Endodermal cell (in vitro differentiated cells): ENCODE data around the gene ANKRD13A. TPM values are rescaled to one million over a fixed set of nuclear protein-coding genes. Genes with fewer than 3 reads are reported as not detected.
"Not testable (repeated sequence)": the region's sequence is repeated elsewhere in the genome, so short reads cannot be mapped to it uniquely, and the experiment has no call there.

Source experiments
- DNase-seq: peaks from one replicate; pipeline ENCODE4 v3.0.0-alpha.2; 2017
- H3K27ac ChIP-seq: 2 replicates; pipeline ENCODE4 v1.5.1; 2013; ENCODE audit warnings: mild to moderate bottlenecking, low read depth, low read length, moderate library complexity
- H3K27me3 ChIP-seq: 2 replicates; pipeline ENCODE4 v1.6.1; 2013; ENCODE audit warnings: mild to moderate bottlenecking, low read length, moderate library complexity; ENCODE audit not compliant: insufficient read depth, control insufficient read depth, poor library complexity, severe bottlenecking
- H3K36me3 ChIP-seq: 2 replicates; pipeline ENCODE4 v1.7.0; 2013; ENCODE audit warnings: mild to moderate bottlenecking, low read length, moderate library complexity; ENCODE audit not compliant: control insufficient read depth, insufficient read depth
- H3K4me1 ChIP-seq: one replicate; pipeline ENCODE4 v1.7.0; 2013; ENCODE audit warnings: low read length; ENCODE audit not compliant: control insufficient read depth, insufficient read depth
- H3K4me3 ChIP-seq: 2 replicates; pipeline ENCODE4 v1.5.1; 2013; ENCODE audit warnings: mild to moderate bottlenecking, low read length, moderate library complexity
- H3K9ac ChIP-seq: 2 replicates; pipeline ENCODE4 v1.6.1; 2013; ENCODE audit warnings: mild to moderate bottlenecking, low read length, moderate library complexity; ENCODE audit not compliant: poor library complexity, severe bottlenecking; ENCODE audit errors: extremely low read depth
- H3K9me3 ChIP-seq: 2 replicates; pipeline ENCODE4 v1.6.1; 2013; ENCODE audit warnings: mild to moderate bottlenecking, low read length, moderate library complexity; ENCODE audit not compliant: control insufficient read depth
- H3K27ac Mint-ChIP-seq: 2 replicates; pipeline ENCODE4 v1.8.0; 2020; ENCODE audit warnings: mixed read lengths
- H3K27me3 Mint-ChIP-seq: 2 replicates; pipeline ENCODE4 v1.8.0; 2021; ENCODE audit warnings: mild to moderate bottlenecking, mixed read lengths; ENCODE audit not compliant: insufficient read depth
- H3K36me3 Mint-ChIP-seq: 2 replicates; pipeline ENCODE4 v1.8.0; 2020; ENCODE audit warnings: low read depth, mixed read lengths
- H3K4me1 Mint-ChIP-seq: 2 replicates; pipeline ENCODE4 v1.8.0; 2020; ENCODE audit warnings: mixed read lengths
- H3K4me3 Mint-ChIP-seq: 2 replicates; pipeline ENCODE4 v1.8.0; 2020; ENCODE audit warnings: mild to moderate bottlenecking, moderate library complexity, mixed read lengths
- H3K9me3 Mint-ChIP-seq: 2 replicates; pipeline ENCODE4 v1.8.0; 2020; ENCODE audit warnings: mild to moderate bottlenecking, mixed read lengths
- WGBS, 2 experiments: methylation state at CpG; one replicate each; pipeline versions ENCODE4 v1.1.5 to v1.1.7; 2013; ENCODE audit warnings: missing lambda C conversion rate in 2 of 2, mixed read lengths in 1 of 2; ENCODE audit not compliant: insufficient coverage in 1 of 2, insufficient read length in 1 of 2; 5-methylcytosine and 5-hydroxymethylcytosine counted together
- total RNA-seq, 2 donors: library from RNA; stranded (reverse); fragmentation: NEBNext Ultra II Directional in 1 of 2; extraction: Animal tissue kit (Norgen Biotek cat#: 25700) in 1 of 2; gene quantifications; 2 replicates in 1 of 2; 3 replicates in 1 of 2; pipeline ENCODE4 v1.2.1, GENCODE V29; 2021
- TF ChIP-seq, protein P1 (sequence below): fragments of 200-600 bp; sonication (generic); conservative IDR thresholded peaks from 2 replicates; pipeline ENCODE4 v1.5.0; 2021; ENCODE audit warnings: antibody characterized with exemption, mild to moderate bottlenecking

Gene ANKRD13A
- total RNA-seq, 2 donors from 2014 or later: 33.2 to 44.6 TPM

DNA sequence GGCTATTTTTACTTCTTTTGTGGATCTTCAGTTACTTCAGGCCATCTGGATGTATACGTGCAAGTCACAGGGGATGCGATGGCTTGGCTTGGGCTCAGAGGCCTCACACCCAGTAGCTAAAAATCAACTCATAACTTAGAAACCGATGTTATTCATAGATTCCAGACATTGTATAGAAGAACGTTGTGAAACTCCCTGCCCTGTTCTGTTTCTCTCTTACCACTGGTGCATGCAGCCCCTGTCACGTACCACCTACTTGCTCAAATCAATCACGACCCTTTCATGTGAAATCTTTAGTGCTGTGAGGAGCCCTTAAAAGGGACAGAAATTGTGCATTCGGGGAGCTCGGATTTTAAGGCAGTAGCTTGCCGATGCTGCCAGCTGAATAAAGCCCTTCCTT, 50.4 kb downstream of the ANKRD13A start:
- not testable (repeated sequence) for H3K4me3 ChIP-seq, H3K9me3 ChIP-seq, H3K27ac ChIP-seq, H3K36me3 Mint-ChIP-seq, H3K4me1 ChIP-seq, H3K4me3 Mint-ChIP-seq, H3K36me3 ChIP-seq, H3K27me3 Mint-ChIP-seq, H3K9ac ChIP-seq, H3K27ac Mint-ChIP-seq, H3K9me3 Mint-ChIP-seq, DNase-seq, H3K27me3 ChIP-seq
- WGBS, 2 experiments: 94 to 97% methylated on average over 9 of the region's 9 CpGs
- peaks cover 14% of the 10 kb centered on the region for H3K4me1 Mint-ChIP-seq

DNA sequence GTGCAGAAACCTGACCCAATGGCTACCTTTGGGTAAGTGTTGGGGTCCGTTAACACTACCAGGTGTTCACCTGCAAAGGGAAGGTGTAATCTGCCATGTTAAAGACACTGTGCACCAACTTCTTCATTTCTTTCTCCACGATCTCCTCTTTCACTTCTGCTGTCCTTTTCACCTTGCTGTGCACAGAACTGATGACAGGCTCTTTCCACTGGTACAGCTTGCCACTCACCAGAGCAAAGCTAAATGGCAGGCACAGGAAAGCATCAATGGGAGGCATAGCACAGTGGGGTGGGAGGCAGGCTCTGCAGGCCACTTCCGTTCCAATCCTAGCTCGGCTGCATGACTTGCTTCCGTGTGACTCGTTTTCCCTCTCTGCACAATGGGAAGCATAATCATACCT, 51.7 kb downstream of the ANKRD13A start:
- Mint-ChIP-seq H3K36me3 (no peaks in the 10 kb centered on the region), H3K9me3 (no peaks in the 10 kb centered on the region), H3K4me3 (no peak overlapping the region), H3K4me1 (peaks cover 18% of the 10 kb centered on the region), H3K27me3 (no peaks in the 10 kb centered on the region), H3K27ac (no peak overlapping the region)
- TF ChIP-seq, protein P1, sequence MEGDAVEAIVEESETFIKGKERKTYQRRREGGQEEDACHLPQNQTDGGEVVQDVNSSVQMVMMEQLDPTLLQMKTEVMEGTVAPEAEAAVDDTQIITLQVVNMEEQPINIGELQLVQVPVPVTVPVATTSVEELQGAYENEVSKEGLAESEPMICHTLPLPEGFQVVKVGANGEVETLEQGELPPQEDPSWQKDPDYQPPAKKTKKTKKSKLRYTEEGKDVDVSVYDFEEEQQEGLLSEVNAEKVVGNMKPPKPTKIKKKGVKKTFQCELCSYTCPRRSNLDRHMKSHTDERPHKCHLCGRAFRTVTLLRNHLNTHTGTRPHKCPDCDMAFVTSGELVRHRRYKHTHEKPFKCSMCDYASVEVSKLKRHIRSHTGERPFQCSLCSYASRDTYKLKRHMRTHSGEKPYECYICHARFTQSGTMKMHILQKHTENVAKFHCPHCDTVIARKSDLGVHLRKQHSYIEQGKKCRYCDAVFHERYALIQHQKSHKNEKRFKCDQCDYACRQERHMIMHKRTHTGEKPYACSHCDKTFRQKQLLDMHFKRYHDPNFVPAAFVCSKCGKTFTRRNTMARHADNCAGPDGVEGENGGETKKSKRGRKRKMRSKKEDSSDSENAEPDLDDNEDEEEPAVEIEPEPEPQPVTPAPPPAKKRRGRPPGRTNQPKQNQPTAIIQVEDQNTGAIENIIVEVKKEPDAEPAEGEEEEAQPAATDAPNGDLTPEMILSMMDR: no peak
- Histone ChIP-seq H3K4me1 (no peaks in the 10 kb centered on the region), H3K27ac (no peak overlapping the region), H3K4me3 (no peak overlapping the region), H3K9me3 (no peaks in the 10 kb centered on the region), H3K9ac (no peak overlapping the region), H3K27me3 (no peaks in the 10 kb centered on the region), H3K36me3 (peaks cover 7% of the 10 kb centered on the region)
- 85 to 97% methylated on average over 6 of the region's 6 CpGs for WGBS, 2 experiments
- DNase-seq: no peak

DNA sequence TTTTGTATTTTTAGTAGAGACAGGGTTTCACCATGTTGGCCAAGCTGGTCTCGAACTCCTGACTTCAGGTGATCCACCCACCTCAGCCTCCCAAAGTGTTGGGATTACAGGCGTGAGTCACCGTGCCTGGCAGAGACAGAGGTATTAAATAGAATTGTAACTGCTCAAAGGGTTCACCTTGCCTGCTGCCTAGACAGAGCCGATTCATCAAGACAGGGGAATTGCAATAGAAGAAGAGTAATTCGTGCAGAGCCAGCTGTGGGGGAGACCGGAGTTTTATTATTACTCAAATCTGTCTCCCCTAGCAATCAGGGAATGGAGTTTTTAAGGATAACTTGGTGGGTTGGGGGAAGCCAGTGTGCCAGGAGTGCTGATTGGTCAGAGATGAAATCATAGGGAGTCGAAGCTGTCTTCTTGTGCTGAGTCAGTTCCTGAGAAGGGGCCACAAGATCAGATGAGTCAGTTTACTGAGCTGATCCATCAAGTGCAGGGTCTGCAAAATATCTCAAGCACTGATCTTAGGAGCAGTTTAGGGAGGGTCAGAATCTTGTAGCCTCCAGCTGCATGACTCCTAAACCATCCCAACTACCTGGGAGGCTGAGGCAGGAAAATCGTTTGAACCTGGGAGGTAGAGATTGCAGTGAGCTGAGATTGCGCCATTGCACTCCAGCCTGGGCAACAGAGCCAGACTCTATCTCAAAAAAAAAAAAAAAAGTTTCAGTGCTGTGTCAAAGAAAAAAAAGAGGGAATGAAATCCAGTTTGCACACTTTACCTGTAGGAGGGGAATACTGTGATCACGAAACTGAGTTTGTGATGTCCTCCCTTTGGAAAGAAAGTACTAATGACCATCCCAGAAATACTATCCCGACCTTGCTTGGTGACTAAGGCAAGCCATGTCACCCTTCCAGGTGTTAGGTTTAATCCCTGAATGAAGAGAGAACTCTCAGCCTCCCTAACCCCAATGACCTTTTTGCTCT, 56.4 kb downstream of the ANKRD13A start:
- H3K9ac ChIP-seq, H3K9me3 Mint-ChIP-seq, H3K4me3 Mint-ChIP-seq, H3K27me3 Mint-ChIP-seq, H3K9me3 ChIP-seq, H3K4me1 ChIP-seq, H3K27ac ChIP-seq, H3K4me3 ChIP-seq, H3K27ac Mint-ChIP-seq, H3K27me3 ChIP-seq, H3K36me3 ChIP-seq, H3K36me3 Mint-ChIP-seq, DNase-seq: not testable (repeated sequence)
- 78 to 82% methylated on average over 8 to 11 of the region's 11 CpGs for WGBS, 2 experiments
- peaks cover 11% of the 10 kb centered on the region for H3K4me1 Mint-ChIP-seq

DNA sequence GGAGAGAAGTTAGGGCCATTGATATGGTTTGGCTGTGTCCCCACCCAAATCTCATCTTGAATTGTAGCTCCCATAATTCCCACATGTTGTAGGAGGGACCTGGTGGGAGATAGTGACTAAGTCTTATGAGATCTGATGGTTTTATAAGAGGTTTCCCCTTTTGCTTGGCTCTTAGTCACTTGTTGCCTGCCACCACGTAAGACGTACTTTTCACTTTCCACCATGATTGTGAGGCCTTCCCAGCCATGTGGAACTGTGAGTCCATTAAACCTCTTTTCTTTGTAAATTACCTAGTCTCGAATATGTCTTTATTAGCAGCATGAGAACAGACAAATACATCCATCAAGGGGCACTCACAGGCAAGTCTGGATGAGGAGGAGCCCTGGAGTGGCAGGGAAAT, 57.4 kb downstream of the ANKRD13A start:
- H3K4me3 Mint-ChIP-seq, H3K36me3 Mint-ChIP-seq, H3K9me3 Mint-ChIP-seq, H3K4me3 ChIP-seq, DNase-seq, H3K27ac Mint-ChIP-seq, H3K9me3 ChIP-seq, H3K27me3 Mint-ChIP-seq, H3K4me1 ChIP-seq, H3K36me3 ChIP-seq, H3K27me3 ChIP-seq, H3K27ac ChIP-seq, H3K9ac ChIP-seq: not testable (repeated sequence)
- WGBS, 2 experiments: 92 to 100% methylated on average over 3 of the region's 3 CpGs
- H3K4me1 Mint-ChIP-seq: peaks cover 11% of the 10 kb centered on the region
